ENCODE data around the gene MYOZ1.
"Not testable (repeated sequence)": the region's sequence is repeated elsewhere in the genome, so short reads cannot be mapped to it uniquely, and the experiment has no call there.

Gene MYOZ1

GRCh38 chr10:73647211-73647874, 6.1 kb upstream of the MYOZ1 start:
- no peak for DNase-seq

GRCh38 chr10:73646598-73647041, 5.3 kb upstream of the MYOZ1 start:
- no peak for DNase-seq

- DNase-seq = no peak
Measured at GRCh38 chr10:73645251-73645650, 4.0 kb upstream of the MYOZ1 start.

- no peak for DNase-seq
Measured at GRCh38 chr10:73644767-73645166, 3.5 kb upstream of the MYOZ1 start.

- DNase-seq = peak; percentile 9
Measured at GRCh38 chr10:73644015-73644743, 2.9 kb upstream of the MYOZ1 start.

GRCh38 chr10:73643362-73643761, 2.1 kb upstream of the MYOZ1 start:
- no peak for DNase-seq

GRCh38 chr10:73639286-73639685, 2.0 kb downstream of the MYOZ1 start:
- DNase-seq = no peak

GRCh38 chr10:73635781-73636180, 5.5 kb downstream of the MYOZ1 start:
- no peak for DNase-seq

GRCh38 chr10:73634421-73634820, 6.9 kb downstream of the MYOZ1 start:
- DNase-seq = no peak

- DNase-seq = no peak
Measured at GRCh38 chr10:73629165-73629564, 12.1 kb downstream of the MYOZ1 start.

GRCh38 chr10:73628405-73628804, 12.9 kb downstream of the MYOZ1 start:
- no peak for DNase-seq

GRCh38 chr10:73627300-73627699, 14.0 kb downstream of the MYOZ1 start:
- no peak for DNase-seq

GRCh38 chr10:73625884-73626752, 15.2 kb downstream of the MYOZ1 start:
- peak; percentile 56 for DNase-seq

GRCh38 chr10:73625004-73625883, 16.0 kb downstream of the MYOZ1 start:
- DNase-seq = no peak

GRCh38 chr10:73623056-73623455, 18.2 kb downstream of the MYOZ1 start:
- no peak for DNase-seq

GRCh38 chr10:73620974-73621373, 20.3 kb downstream of the MYOZ1 start:
- DNase-seq = not testable (repeated sequence)

GRCh38 chr10:73617143-73617542, 24.1 kb downstream of the MYOZ1 start:
- DNase-seq = not testable (repeated sequence)

- DNase-seq = no peak
Measured at GRCh38 chr10:73614720-73615119, 26.6 kb downstream of the MYOZ1 start.

- no peak for DNase-seq
Measured at GRCh38 chr10:73609116-73609515, 32.2 kb downstream of the MYOZ1 start.

GRCh38 chr10:73601486-73601921, 39.8 kb downstream of the MYOZ1 start:
- no peak for DNase-seq

- DNase-seq = no peak
Measured at GRCh38 chr10:73597346-73597745, 43.9 kb downstream of the MYOZ1 start.

- no peak for DNase-seq
Measured at GRCh38 chr10:73593812-73594211, 47.5 kb downstream of the MYOZ1 start.

All from NCI-H526 treated with DMSO at 0.1 percent for 48 hours (cell line).